Measurements from ENCODE around the gene QRSL1.

- TF ChIP-seq POLR2AphosphoS5 (IDR thresholded peaks at IDR 0.05; ENCODE audit: insufficient read depth in 1 of 2, low read depth in 1 of 2), result no peak
- TF ChIP-seq CTCF (IDR thresholded peaks at IDR 0.05), result no peak
- TF ChIP-seq POLR2A (IDR thresholded peaks at IDR 0.05), result no peak
Measured at GRCh38 chr6:106617302-106617701, 12.1 kb upstream of the QRSL1 start.
